Measurements from ENCODE around the gene HABP2.

The HABP2 gene

DNA sequence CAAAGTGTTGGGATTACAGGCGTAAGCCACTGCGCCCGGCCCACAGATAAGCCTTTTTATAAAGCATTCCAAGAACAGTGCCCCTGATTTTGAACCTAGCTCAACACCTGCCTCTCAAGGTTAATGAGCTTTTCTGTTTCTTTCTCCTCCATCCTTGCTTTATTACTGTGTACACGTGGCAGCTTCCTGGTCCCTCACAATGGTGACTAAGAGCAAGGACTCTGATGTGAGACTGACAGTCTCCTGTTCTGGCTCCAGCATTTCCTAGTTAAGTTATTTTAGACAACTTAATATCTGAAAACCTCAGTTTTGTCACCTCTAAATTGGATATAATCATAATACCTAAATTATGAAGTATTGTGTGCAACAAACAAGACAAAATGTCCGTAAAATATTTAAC lies 9.9 kb downstream of the HABP2 start:
- no peak overlapping the region for H3K4me3 ChIP-seq (IDR thresholded peaks at IDR 0.05; ENCODE audit: insufficient read depth, low read depth, low read length)
- no peak overlapping the region for H3K27ac ChIP-seq
- no peaks in the 10 kb centered on the region for H3K4me1 ChIP-seq (ENCODE audit: low read depth, poor library complexity, severe bottlenecking)
- no peaks in the 10 kb centered on the region for H3K36me3 ChIP-seq (ENCODE audit: insufficient read depth)
- no peaks in the 10 kb centered on the region for H3K27me3 ChIP-seq (ENCODE audit: insufficient read depth, low read depth)
- peak overlapping the region; percentile 25; the same call in 1 of the 2 replicates for H3K4me2 ChIP-seq
- peak overlapping the region; percentile 74; the same call in 1 of the 2 replicates for H2AFZ ChIP-seq (ENCODE audit: low read depth)
- TF ChIP-seq, protein P1, sequence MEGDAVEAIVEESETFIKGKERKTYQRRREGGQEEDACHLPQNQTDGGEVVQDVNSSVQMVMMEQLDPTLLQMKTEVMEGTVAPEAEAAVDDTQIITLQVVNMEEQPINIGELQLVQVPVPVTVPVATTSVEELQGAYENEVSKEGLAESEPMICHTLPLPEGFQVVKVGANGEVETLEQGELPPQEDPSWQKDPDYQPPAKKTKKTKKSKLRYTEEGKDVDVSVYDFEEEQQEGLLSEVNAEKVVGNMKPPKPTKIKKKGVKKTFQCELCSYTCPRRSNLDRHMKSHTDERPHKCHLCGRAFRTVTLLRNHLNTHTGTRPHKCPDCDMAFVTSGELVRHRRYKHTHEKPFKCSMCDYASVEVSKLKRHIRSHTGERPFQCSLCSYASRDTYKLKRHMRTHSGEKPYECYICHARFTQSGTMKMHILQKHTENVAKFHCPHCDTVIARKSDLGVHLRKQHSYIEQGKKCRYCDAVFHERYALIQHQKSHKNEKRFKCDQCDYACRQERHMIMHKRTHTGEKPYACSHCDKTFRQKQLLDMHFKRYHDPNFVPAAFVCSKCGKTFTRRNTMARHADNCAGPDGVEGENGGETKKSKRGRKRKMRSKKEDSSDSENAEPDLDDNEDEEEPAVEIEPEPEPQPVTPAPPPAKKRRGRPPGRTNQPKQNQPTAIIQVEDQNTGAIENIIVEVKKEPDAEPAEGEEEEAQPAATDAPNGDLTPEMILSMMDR (conservative IDR thresholded peaks at IDR 0.05; ENCODE audit: low read depth, low read length): no peak
- H4K20me1 ChIP-seq (ENCODE audit: insufficient read depth): no peaks in the 10 kb centered on the region
- H3K9ac ChIP-seq: no peak overlapping the region
- H3K79me2 ChIP-seq (ENCODE audit: insufficient read depth, low read depth): no peaks in the 10 kb centered on the region

DNA sequence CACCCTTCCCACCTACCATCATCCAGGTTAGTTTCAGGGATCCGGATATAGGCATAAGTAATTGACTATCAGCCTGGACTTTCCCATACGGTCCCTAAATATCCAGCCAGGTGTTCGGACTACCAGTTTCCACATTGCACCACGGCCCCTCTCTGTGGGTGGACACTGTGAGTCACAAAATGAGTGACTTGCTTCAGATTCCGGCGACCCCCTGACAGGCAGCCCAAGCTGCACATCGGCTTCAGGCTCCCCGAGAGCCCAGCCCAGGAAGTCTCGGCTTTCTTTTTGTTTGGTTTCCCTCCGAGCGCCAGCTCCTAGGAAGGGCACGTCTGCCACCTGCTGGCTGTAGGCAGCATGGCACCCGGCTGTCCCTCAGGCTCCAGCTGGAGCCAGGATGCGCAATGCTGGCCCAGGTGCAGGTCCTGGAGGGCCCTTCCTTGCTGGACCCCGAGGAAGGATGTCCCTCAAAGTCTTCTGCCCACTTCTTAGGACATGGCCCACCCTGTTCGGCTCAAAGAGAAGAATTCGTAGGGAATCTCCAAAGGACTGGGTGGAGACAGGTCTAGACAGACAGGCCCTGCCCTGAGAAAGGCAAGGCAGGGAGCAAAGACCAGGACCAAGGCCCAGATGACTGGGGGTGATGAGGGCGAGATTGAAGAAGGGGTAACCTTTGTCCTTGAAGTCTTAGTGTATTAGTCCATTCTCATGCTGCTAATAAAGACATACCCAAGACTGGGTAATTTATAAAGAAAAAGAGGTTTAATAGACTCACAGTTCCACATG lies 10.6 kb downstream of the HABP2 start:
- Histone ChIP-seq H3K36me3 (ENCODE audit: insufficient read depth) (no peaks in the 10 kb centered on the region), H2AFZ (ENCODE audit: low read depth) (peak overlapping the region; percentile 74; the same call in 1 of the 2 replicates), H3K27me3 (ENCODE audit: insufficient read depth, low read depth) (no peaks in the 10 kb centered on the region), H3K4me2 (peak overlapping the region; percentile 25; the same call in 1 of the 2 replicates), H3K4me1 (ENCODE audit: low read depth, poor library complexity, severe bottlenecking) (no peaks in the 10 kb centered on the region), H3K9ac (no peak overlapping the region), H4K20me1 (ENCODE audit: insufficient read depth) (no peaks in the 10 kb centered on the region), H3K27ac (no peak overlapping the region), H3K79me2 (ENCODE audit: insufficient read depth, low read depth) (no peaks in the 10 kb centered on the region), H3K4me3 (IDR thresholded peaks at IDR 0.05; ENCODE audit: insufficient read depth, low read depth, low read length) (no peak overlapping the region)
- TF ChIP-seq, protein P1 (conservative IDR thresholded peaks at IDR 0.05; ENCODE audit: low read depth, low read length): peak; percentile 95

DNA sequence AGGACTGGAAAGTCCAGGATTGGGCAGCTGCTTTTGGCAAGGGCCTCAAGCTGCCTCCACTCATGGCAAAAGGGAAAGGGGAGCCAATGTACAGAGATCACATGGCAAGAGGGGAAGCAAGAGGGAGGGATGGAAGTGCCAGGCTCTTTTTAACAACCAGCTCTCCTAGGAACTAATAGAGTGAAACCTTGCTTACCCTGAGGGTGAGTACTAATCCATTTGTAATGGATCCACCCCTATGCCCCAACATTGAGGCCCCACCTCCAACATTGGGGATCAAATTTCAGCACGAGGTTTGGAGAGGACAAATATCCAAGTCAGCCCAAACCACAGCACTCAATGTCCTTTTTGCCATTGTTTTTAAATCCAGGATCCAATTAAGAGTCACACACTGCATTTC lies 12.5 kb downstream of the HABP2 start:
- Histone ChIP-seq H3K27me3 (ENCODE audit: insufficient read depth, low read depth) (no peaks in the 10 kb centered on the region), H3K79me2 (ENCODE audit: insufficient read depth, low read depth) (no peaks in the 10 kb centered on the region), H3K9ac (no peak overlapping the region), H3K4me3 (IDR thresholded peaks at IDR 0.05; ENCODE audit: insufficient read depth, low read depth, low read length) (no peak overlapping the region), H4K20me1 (ENCODE audit: insufficient read depth) (no peaks in the 10 kb centered on the region), H2AFZ (ENCODE audit: low read depth) (no peak overlapping the region), H3K4me1 (ENCODE audit: low read depth, poor library complexity, severe bottlenecking) (no peaks in the 10 kb centered on the region), H3K4me2 (no peak overlapping the region), H3K27ac (no peak overlapping the region), H3K36me3 (ENCODE audit: insufficient read depth) (no peaks in the 10 kb centered on the region)
- TF ChIP-seq, protein P1 (conservative IDR thresholded peaks at IDR 0.05; ENCODE audit: low read depth, low read length): no peak

DNA sequence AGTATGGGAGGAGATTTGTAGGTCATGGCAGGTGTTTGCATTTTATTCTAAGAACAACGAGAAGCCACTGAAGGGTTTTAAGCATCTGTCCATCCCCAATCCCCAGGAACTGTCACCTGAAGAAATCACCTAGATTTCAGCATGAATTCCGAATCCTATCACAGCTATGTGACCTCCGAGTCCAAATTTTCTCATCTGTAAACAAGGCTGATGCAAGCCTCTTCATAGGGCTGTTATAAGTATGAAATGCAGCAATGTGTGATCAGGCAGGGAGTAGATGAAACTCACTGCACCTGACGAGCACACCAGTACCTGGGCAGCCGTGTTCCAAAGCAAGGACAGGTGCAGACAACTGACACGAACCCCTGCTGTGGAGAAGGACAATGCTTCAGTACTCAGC lies 14.0 kb downstream of the HABP2 start:
- H3K4me3 ChIP-seq (IDR thresholded peaks at IDR 0.05; ENCODE audit: insufficient read depth, low read depth, low read length): no peak overlapping the region
- no peak overlapping the region for H2AFZ ChIP-seq (ENCODE audit: low read depth)
- TF ChIP-seq, protein P1 (conservative IDR thresholded peaks at IDR 0.05; ENCODE audit: low read depth, low read length): no peak
- no peaks in the 10 kb centered on the region for H3K36me3 ChIP-seq (ENCODE audit: insufficient read depth)
- H3K79me2 ChIP-seq (ENCODE audit: insufficient read depth, low read depth): no peaks in the 10 kb centered on the region
- H3K9ac ChIP-seq: no peak overlapping the region
- H3K4me2 ChIP-seq: no peak overlapping the region
- H3K27me3 ChIP-seq (ENCODE audit: insufficient read depth, low read depth): no peaks in the 10 kb centered on the region
- no peaks in the 10 kb centered on the region for H4K20me1 ChIP-seq (ENCODE audit: insufficient read depth)
- no peak overlapping the region for H3K27ac ChIP-seq
- H3K4me1 ChIP-seq (ENCODE audit: low read depth, poor library complexity, severe bottlenecking): no peaks in the 10 kb centered on the region
